ENCODE results near the gene AP2A1. TPM values are rescaled to one million over a fixed set of nuclear protein-coding genes. Genes with fewer than 3 reads are reported as not detected.

The AP2A1 gene
- total and polyA plus RNA-seq, 4 donors, result 31.5 to 87.2 (median 54.4) TPM

GRCh38 chr19:49836176-49837008 lies 69.6 kb downstream of the AP2A1 start:
- TF ChIP-seq CTCF (IDR thresholded peaks at IDR 0.05; ENCODE audit: control extremely low read depth, extremely low read depth), result no peak
- Histone ChIP-seq H3K27me3 (ENCODE audit: control insufficient read depth in 3 of 3, insufficient read depth in 3 of 3, low read length in 2 of 3) (no peaks in the 10 kb centered on the region), H3K9ac (ENCODE audit: insufficient read depth in 1 of 2, low read length in 2 of 2) (no peak overlapping the region), H3K4me3 (no peak overlapping the region), H3K27ac (ENCODE audit: low read depth in 1 of 2, low read length in 1 of 2) (no peak overlapping the region), H3K36me3 (ENCODE audit: control insufficient read depth in 4 of 4, insufficient read depth in 4 of 4, low read length in 4 of 4) (peaks cover 15 to 68% (median 56%) of the 10 kb centered on the region in 4 donors), H3K4me1 (ENCODE audit: control insufficient read depth in 5 of 5, insufficient read depth in 5 of 5, low read length in 5 of 5) (peaks cover 0 to 22% (median 0%) of the 10 kb centered on the region in 5 donors), H3K9me3 (ENCODE audit: control insufficient read depth in 4 of 4, insufficient read depth in 3 of 4, low read length in 3 of 4) (no peaks in the 10 kb centered on the region)
- 95 to 97% methylated on average over 20 of the region's 20 CpGs for WGBS, 2 donors
- DNase-seq (no peak), ATAC-seq (ENCODE audit: insufficient read depth, low FRiP score) (no peak)

- Histone ChIP-seq H3K9ac (ENCODE audit: insufficient read depth in 1 of 2, low read length in 2 of 2) (no peak overlapping the region), H3K4me3 (no peak overlapping the region), H3K27ac (ENCODE audit: low read depth in 1 of 2, low read length in 1 of 2) (no peak overlapping the region), H3K9me3 (ENCODE audit: control insufficient read depth in 4 of 4, insufficient read depth in 3 of 4, low read length in 3 of 4) (no peaks in the 10 kb centered on the region), H3K4me1 (ENCODE audit: control insufficient read depth in 5 of 5, insufficient read depth in 5 of 5, low read length in 5 of 5) (peaks cover 0 to 22% (median 0%) of the 10 kb centered on the region in 5 donors), H3K27me3 (ENCODE audit: control insufficient read depth in 3 of 3, insufficient read depth in 3 of 3, low read length in 2 of 3) (no peaks in the 10 kb centered on the region), H3K36me3 (ENCODE audit: control insufficient read depth in 4 of 4, insufficient read depth in 4 of 4, low read length in 4 of 4) (peaks cover 15 to 64% (median 52%) of the 10 kb centered on the region in 4 donors)
- no peak for DNase-seq
- TF ChIP-seq CTCF (IDR thresholded peaks at IDR 0.05; ENCODE audit: control extremely low read depth, extremely low read depth), result no peak
- 91 to 96% methylated on average over 5 of the region's 5 CpGs for WGBS, 2 donors
- no peak for ATAC-seq (ENCODE audit: insufficient read depth, low FRiP score)
Observed at GRCh38 chr19:49837009-49837310, 70.2 kb downstream of the AP2A1 start.

DNA sequence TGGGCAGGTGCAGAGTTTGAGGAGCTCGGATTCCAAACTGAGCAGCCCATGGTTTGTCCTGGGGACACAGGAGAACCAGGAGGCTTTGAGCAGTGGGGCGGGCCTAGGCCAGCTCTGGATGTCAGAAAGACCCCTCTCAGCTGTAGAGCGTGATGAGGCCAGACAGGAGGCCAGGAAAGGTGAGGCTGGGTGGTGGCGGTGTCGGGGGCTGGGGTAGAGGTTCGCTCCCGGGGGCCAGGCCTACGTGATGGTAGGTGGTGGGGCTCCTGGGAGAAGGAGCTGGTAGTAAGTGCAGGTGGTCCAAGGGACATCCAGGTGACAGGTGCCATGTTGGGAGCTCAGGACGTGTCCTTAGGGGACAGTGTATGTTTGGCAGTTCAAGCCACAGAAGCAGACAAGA lies 70.6 kb downstream of the AP2A1 start:
- Histone ChIP-seq H3K9me3 (ENCODE audit: control insufficient read depth in 4 of 4, insufficient read depth in 3 of 4, low read length in 3 of 4) (no peaks in the 10 kb centered on the region), H3K27me3 (ENCODE audit: control insufficient read depth in 3 of 3, insufficient read depth in 3 of 3, low read length in 2 of 3) (no peaks in the 10 kb centered on the region), H3K4me1 (ENCODE audit: control insufficient read depth in 5 of 5, insufficient read depth in 5 of 5, low read length in 5 of 5) (peaks cover 0 to 22% (median 0%) of the 10 kb centered on the region in 5 donors), H3K36me3 (ENCODE audit: control insufficient read depth in 4 of 4, insufficient read depth in 4 of 4, low read length in 4 of 4) (peaks cover 15 to 60% (median 49%) of the 10 kb centered on the region in 4 donors), H3K9ac (ENCODE audit: insufficient read depth in 1 of 2, low read length in 2 of 2) (no peak overlapping the region), H3K27ac (ENCODE audit: low read depth in 1 of 2, low read length in 1 of 2) (no peak overlapping the region), H3K4me3 (no peak overlapping the region)
- no peak for ATAC-seq (ENCODE audit: insufficient read depth, low FRiP score)
- 97 to 98% methylated on average over 9 of the region's 9 CpGs for WGBS, 2 donors
- DNase-seq, result no peak
- TF ChIP-seq CTCF (IDR thresholded peaks at IDR 0.05; ENCODE audit: control extremely low read depth, extremely low read depth), result no peak
